Liver (tissue), 9 donors: ENCODE data around the gene KDELR1. TPM values are rescaled to one million over a fixed set of nuclear protein-coding genes. Genes with fewer than 3 reads are reported as not detected.

Experiments used
- DNase-seq: peaks from one replicate; pipeline ENCODE4 v3.0.0-alpha.2; 2017; ENCODE audit warnings: low spot score
- H3K27ac ChIP-seq, 2 donors: one replicate each; pipeline ENCODE4 v1.7.0; 2013; ENCODE audit warnings: inconsistent platforms in 2 of 2, low read length in 2 of 2, control low read depth in 1 of 2, low read depth in 1 of 2, mild to moderate bottlenecking in 1 of 2
- H3K27me3 ChIP-seq, 4 donors: one replicate each; pipeline versions ENCODE4 v1.6.1 to v1.7.0; 2013; ENCODE audit warnings: low read length in 3 of 4, inconsistent platforms in 1 of 4, mild to moderate bottlenecking in 1 of 4, moderate library complexity in 1 of 4; ENCODE audit not compliant: control insufficient read depth in 4 of 4, insufficient read depth in 4 of 4
- H3K36me3 ChIP-seq, 4 donors: one replicate each; pipeline versions ENCODE4 v1.6.1 to v1.7.0; 2013; ENCODE audit warnings: low read length in 3 of 4, mild to moderate bottlenecking in 3 of 4, low read depth in 1 of 4, moderate library complexity in 1 of 4; ENCODE audit not compliant: control insufficient read depth in 4 of 4, insufficient read depth in 3 of 4
- H3K4me1 ChIP-seq, 4 donors: one replicate each; pipeline versions ENCODE4 v1.6.1 to v1.7.0; 2013; ENCODE audit warnings: low read length in 3 of 4, mild to moderate bottlenecking in 3 of 4, moderate library complexity in 1 of 4; ENCODE audit not compliant: control insufficient read depth in 4 of 4, insufficient read depth in 4 of 4
- H3K4me3 ChIP-seq, 3 donors: one replicate each; pipeline versions ENCODE4 v1.6.1 to v1.7.0; 2013; ENCODE audit warnings: low read length in 3 of 3, control low read depth in 1 of 3, low read depth in 1 of 3, mild to moderate bottlenecking in 1 of 3
- H3K9ac ChIP-seq, 2 donors: one replicate each; pipeline ENCODE4 v1.7.0; 2013; ENCODE audit warnings: low read length in 2 of 2, mild to moderate bottlenecking in 2 of 2, moderate library complexity in 2 of 2, control low read depth in 1 of 2, low read depth in 1 of 2
- H3K9me3 ChIP-seq, 4 donors: one replicate each; pipeline versions ENCODE4 v1.6.1 to v1.7.0; 2013; ENCODE audit warnings: low read length in 3 of 4; ENCODE audit not compliant: control insufficient read depth in 4 of 4
- EGR1 ChIP-seq, 2 donors: IDR thresholded peaks; 2 replicates each; pipeline ENCODE4 v1.6.1; 2016 to 2018; ENCODE audit warnings: antibody characterized with exemption in 2 of 2, low read depth in 2 of 2
- FOXA2 ChIP-seq: IDR thresholded peaks from 2 replicates; pipeline ENCODE4 v1.6.1; 2016; ENCODE audit warnings: antibody characterized with exemption
- HNF4A ChIP-seq, 2 donors: conservative IDR thresholded peaks; 2 replicates each; pipeline ENCODE4 v1.6.1; 2016; ENCODE audit warnings: antibody characterized with exemption in 2 of 2, mild to moderate bottlenecking in 2 of 2
- HNF4G ChIP-seq: IDR thresholded peaks from 2 replicates; pipeline ENCODE4 v1.6.1; 2016; ENCODE audit warnings: antibody characterized with exemption
- NR2F2 ChIP-seq: IDR thresholded peaks from 2 replicates; pipeline ENCODE4 v1.6.1; 2016; ENCODE audit warnings: antibody characterized with exemption
- RAD21 ChIP-seq, 2 donors: IDR thresholded peaks; 2 replicates each; pipeline ENCODE4 v1.6.1; 2016; ENCODE audit warnings: antibody characterized with exemption in 2 of 2, mild to moderate bottlenecking in 2 of 2
- RXRA ChIP-seq, 2 donors: IDR thresholded peaks; 2 replicates each; pipeline ENCODE4 v1.6.1; 2017 to 2018; ENCODE audit warnings: antibody characterized with exemption in 2 of 2, mild to moderate bottlenecking in 1 of 2
- TAF1 ChIP-seq: conservative IDR thresholded peaks from 2 replicates; pipeline ENCODE4 v1.6.1; 2016; ENCODE audit warnings: antibody characterized with exemption, mild to moderate bottlenecking
- YY1 ChIP-seq: IDR thresholded peaks from 2 replicates; pipeline ENCODE4 v1.6.1; 2016; ENCODE audit warnings: antibody characterized with exemption, mild to moderate bottlenecking
- WGBS: extraction: QIAGEN DNeasy Blood & Tissue Kit; methylation state at CpG from one replicate; pipeline ENCODE4 v1.1.7; 2013; 5-methylcytosine and 5-hydroxymethylcytosine counted together
- polyA plus RNA-seq, 2 donors: library from polyadenylated mRNA; stranded (reverse) in 1 of 2; unstranded in 1 of 2; fragments of 200-250 nt in 1 of 2; fragments of >200 nt in 1 of 2; fragmentation: Nextera tagmentation in 1 of 2; extraction: Ambion mirVana in 1 of 2; gene quantifications; one replicate each; pipeline versions ENCODE4 v1.2.1 to v1.2.3, GENCODE V29; 2013 to 2015
- total RNA-seq, 2 donors: library from RNA; depleted of rRNA; stranded (reverse); fragments of >200 nt; gene quantifications; one replicate each; pipeline ENCODE4 v1.2.3, GENCODE V29; 2014
- TF ChIP-seq, protein P1 (sequence below): fragments of 150-350 bp; IDR thresholded peaks from 2 replicates; pipeline ENCODE4 v1.5.1; 2017; ENCODE audit warnings: improper control_type of control experiment, low read depth, low read length; ENCODE audit not compliant: missing input control
- TF ChIP-seq, protein P2 (sequence below): IDR thresholded peaks from 2 replicates; pipeline ENCODE4 v1.6.1; 2016; ENCODE audit warnings: antibody characterized with exemption, mild to moderate bottlenecking
- TF ChIP-seq, protein P3 (sequence below): IDR thresholded peaks from 2 replicates; pipeline ENCODE4 v1.6.1; 2016; ENCODE audit warnings: antibody characterized with exemption
- donor health status: healthy.
- donor health status: healthy.
- donor health status: healthy.
- donor health status: healthy.
- donor health status: healthy.

The KDELR1 gene
- total and polyA plus RNA-seq, 4 donors, result 32.3 to 94.9 (median 47.0) TPM

DNA sequence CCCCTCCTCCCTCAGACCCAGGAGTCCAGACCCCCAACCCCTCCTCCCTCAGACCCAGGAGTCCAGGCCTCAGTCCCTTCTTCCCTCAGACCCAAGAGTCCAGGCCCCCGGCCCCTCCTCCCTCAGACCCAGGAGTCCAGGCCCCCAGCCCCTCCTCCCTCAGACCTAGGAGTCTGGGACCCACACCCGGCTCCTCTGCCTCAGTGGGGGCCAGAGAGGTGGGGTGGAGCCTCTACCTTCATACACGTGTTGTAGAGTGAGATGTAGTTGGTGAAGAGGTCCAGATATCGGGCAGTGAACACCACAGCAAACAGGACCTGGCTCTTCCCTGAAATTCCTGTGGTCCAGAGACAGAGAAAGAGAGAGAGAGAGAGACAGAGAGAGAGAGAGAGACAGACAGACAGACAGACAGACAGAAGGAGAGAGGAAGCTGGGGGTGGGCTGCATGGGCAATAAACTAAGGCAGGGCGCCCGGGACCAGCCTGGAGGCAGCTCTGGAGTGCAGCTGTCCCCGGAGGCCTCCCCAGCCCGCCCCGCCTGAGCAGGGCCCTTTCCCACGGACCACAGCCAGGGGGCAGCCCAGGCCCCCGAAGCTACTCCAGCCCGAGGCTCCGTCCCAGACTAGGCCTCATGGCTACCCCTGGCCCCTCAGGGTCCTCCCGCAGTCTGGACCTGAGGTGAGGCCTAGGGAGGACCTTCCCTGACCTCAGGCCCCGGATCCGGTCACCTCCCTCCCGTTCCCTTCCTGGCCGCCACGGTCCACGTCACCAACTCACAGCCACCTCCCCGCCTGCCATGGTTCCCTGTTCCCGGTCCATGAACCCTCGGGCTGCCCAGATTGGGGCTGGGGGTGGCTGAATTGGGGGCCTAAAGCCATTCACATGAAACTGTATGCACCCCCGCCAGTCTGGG lies 907 bp downstream of the KDELR1 start:
- H3K4me3 ChIP-seq, result peak overlapping the region; percentile 78 to 96 (median 95)
- WGBS, result 2% methylated on average over 24 of the region's 24 CpGs
- peak overlapping the region; percentile 89 to 95 for H3K9ac ChIP-seq
- peaks cover 0 to 7% (median 3%) of the 10 kb centered on the region in 4 donors for H3K4me1 ChIP-seq
- no peaks in the 10 kb centered on the region for H3K9me3 ChIP-seq
- H3K27me3 ChIP-seq, result peaks cover 0 to 8% (median 1%) of the 10 kb centered on the region in 4 donors
- DNase-seq, result peak; percentile 72
- H3K27ac ChIP-seq, result peak overlapping the region; percentile 85 to 93
- TF ChIP-seq RXRA (IDR thresholded peaks at IDR 0.05) (peak in 1 of 2 donors; percentile 49), RAD21 (IDR thresholded peaks at IDR 0.05) (peak in 1 of 2 donors; percentile 42), YY1 (peak; percentile 84), HNF4G (no peak)
- TF ChIP-seq, protein P1, sequence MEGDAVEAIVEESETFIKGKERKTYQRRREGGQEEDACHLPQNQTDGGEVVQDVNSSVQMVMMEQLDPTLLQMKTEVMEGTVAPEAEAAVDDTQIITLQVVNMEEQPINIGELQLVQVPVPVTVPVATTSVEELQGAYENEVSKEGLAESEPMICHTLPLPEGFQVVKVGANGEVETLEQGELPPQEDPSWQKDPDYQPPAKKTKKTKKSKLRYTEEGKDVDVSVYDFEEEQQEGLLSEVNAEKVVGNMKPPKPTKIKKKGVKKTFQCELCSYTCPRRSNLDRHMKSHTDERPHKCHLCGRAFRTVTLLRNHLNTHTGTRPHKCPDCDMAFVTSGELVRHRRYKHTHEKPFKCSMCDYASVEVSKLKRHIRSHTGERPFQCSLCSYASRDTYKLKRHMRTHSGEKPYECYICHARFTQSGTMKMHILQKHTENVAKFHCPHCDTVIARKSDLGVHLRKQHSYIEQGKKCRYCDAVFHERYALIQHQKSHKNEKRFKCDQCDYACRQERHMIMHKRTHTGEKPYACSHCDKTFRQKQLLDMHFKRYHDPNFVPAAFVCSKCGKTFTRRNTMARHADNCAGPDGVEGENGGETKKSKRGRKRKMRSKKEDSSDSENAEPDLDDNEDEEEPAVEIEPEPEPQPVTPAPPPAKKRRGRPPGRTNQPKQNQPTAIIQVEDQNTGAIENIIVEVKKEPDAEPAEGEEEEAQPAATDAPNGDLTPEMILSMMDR, result peak; percentile 48
- H3K36me3 ChIP-seq, result peaks cover 10 to 23% (median 14%) of the 10 kb centered on the region in 4 donors

DNA sequence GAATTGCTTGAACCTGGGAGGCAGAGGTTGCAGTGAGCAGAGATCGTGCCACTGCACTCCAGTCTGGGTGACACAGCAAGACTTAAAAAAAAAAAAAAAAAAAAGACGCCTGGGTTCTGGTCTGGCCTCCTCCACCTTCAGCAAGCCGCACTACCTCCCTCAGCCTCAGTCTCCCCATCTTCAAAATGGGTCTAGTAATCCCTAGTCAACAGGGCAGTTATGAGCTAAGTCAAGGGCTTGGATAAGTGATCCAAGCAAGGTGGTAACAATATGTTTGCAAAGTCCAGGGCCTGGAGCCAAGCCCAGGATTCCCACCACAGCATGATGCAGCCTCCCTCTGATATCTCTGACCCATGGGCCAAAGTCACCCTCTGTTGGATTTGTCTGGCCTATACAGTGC lies 4.4 kb downstream of the KDELR1 start:
- no peaks in the 10 kb centered on the region for H3K9me3 ChIP-seq
- no peak overlapping the region for H3K27ac ChIP-seq
- H3K9ac ChIP-seq, result no peak overlapping the region
- no peak for DNase-seq
- peaks cover 24 to 47% (median 36%) of the 10 kb centered on the region in 4 donors for H3K36me3 ChIP-seq
- WGBS, result 94% methylated on average over 3 of the region's 3 CpGs
- TF ChIP-seq NR2F2 (no peak), HNF4A (conservative IDR thresholded peaks at IDR 0.05) (no peak), EGR1 (IDR thresholded peaks at IDR 0.05; ENCODE audit: low read depth in 2 of 2) (no peak), FOXA2 (no peak), RAD21 (IDR thresholded peaks at IDR 0.05) (no peak), YY1 (no peak), HNF4G (no peak), TAF1 (no peak), RXRA (IDR thresholded peaks at IDR 0.05) (no peak)
- TF ChIP-seq, protein P2, sequence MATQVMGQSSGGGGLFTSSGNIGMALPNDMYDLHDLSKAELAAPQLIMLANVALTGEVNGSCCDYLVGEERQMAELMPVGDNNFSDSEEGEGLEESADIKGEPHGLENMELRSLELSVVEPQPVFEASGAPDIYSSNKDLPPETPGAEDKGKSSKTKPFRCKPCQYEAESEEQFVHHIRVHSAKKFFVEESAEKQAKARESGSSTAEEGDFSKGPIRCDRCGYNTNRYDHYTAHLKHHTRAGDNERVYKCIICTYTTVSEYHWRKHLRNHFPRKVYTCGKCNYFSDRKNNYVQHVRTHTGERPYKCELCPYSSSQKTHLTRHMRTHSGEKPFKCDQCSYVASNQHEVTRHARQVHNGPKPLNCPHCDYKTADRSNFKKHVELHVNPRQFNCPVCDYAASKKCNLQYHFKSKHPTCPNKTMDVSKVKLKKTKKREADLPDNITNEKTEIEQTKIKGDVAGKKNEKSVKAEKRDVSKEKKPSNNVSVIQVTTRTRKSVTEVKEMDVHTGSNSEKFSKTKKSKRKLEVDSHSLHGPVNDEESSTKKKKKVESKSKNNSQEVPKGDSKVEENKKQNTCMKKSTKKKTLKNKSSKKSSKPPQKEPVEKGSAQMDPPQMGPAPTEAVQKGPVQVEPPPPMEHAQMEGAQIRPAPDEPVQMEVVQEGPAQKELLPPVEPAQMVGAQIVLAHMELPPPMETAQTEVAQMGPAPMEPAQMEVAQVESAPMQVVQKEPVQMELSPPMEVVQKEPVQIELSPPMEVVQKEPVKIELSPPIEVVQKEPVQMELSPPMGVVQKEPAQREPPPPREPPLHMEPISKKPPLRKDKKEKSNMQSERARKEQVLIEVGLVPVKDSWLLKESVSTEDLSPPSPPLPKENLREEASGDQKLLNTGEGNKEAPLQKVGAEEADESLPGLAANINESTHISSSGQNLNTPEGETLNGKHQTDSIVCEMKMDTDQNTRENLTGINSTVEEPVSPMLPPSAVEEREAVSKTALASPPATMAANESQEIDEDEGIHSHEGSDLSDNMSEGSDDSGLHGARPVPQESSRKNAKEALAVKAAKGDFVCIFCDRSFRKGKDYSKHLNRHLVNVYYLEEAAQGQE, result no peak
- TF ChIP-seq, protein P3, sequence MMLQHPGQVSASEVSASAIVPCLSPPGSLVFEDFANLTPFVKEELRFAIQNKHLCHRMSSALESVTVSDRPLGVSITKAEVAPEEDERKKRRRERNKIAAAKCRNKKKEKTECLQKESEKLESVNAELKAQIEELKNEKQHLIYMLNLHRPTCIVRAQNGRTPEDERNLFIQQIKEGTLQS, result no peak
- TF ChIP-seq, protein P1, result no peak
- peaks cover 0 to 5% (median 2%) of the 10 kb centered on the region in 4 donors for H3K4me1 ChIP-seq
- H3K27me3 ChIP-seq, result no peaks in the 10 kb centered on the region
- no peak overlapping the region for H3K4me3 ChIP-seq
